SK-N-SH (cell line): ENCODE data around the gene ATP1A4. TPM values are rescaled to one million over a fixed set of nuclear protein-coding genes. Genes with fewer than 3 reads are reported as not detected.

Experiments
- CTCF ChIA-PET: fragments of 300-600, 350-600 bp; formaldehyde crosslinking; extraction: SDS; loops from one replicate; lab custom pipeline; 2021; lab: Yijun Ruan, JAX
- POLR2A ChIA-PET: fragments of 350-600 bp; sonication (Branson Sonifier 250); formaldehyde crosslinking; extraction: SDS; loops from one replicate; lab custom pipeline; 2020; ENCODE audit warnings: antibody characterized with exemption, inconsistent platforms; lab: Yijun Ruan, JAX
- DNase-seq: peaks from one replicate; pipeline ENCODE4 v3.0.0; 2012
- H2AFZ ChIP-seq: fragments of 200-600 bp; sonication (generic); 2 replicates; pipeline ENCODE4 v1.8.1; 2016; ENCODE audit warnings: antibody characterized with exemption, mild to moderate bottlenecking, low read depth
- H3F3A ChIP-seq: fragments of 200-600 bp; sonication (generic); replicated peaks from 2 replicates; pipeline ENCODE3; 2016; ENCODE audit warnings: antibody characterized with exemption, mild to moderate bottlenecking; ENCODE audit not compliant: insufficient read depth
- H3K27ac ChIP-seq, 2 experiments: fragments of 200-500 bp in 1 of 2; fragments of 200-600 bp in 1 of 2; sonication (Bioruptor generic) in 1 of 2; sonication (generic), shearing (Covaris generic) in 1 of 2; 2 replicates each; pipeline versions ENCODE4 v1.5.1 to v1.6.1; 2014 to 2016; ENCODE audit warnings: low read depth in 2 of 2, inconsistent platforms in 1 of 2, low read length in 1 of 2, mild to moderate bottlenecking in 1 of 2, mixed read lengths in 1 of 2
- H3K27me3 ChIP-seq: fragments of 200-600 bp; sonication (generic), shearing (Covaris generic); 2 replicates; pipeline ENCODE4 v1.6.1; 2016; ENCODE audit warnings: mixed run types; ENCODE audit not compliant: insufficient read depth
- H3K36me3 ChIP-seq, 2 experiments: fragments of 200-500 bp in 1 of 2; fragments of 200-600 bp in 1 of 2; sonication (Bioruptor generic) in 1 of 2; sonication (generic) in 1 of 2; replicated peaks in 1 of 2; 2 replicates each; pipeline versions ENCODE3 to v1.5.1; 2014 to 2016; ENCODE audit warnings: low read length in 1 of 2, mild to moderate bottlenecking in 1 of 2; ENCODE audit not compliant: insufficient read depth in 2 of 2, control insufficient read depth in 1 of 2
- H3K4me1 ChIP-seq, 2 experiments: fragments of 200-500 bp in 1 of 2; fragments of 200-600 bp in 1 of 2; sonication (Bioruptor generic) in 1 of 2; sonication (generic), shearing (Covaris generic) in 1 of 2; 2 replicates each; pipeline versions ENCODE4 v1.5.1 to v1.6.1; 2014 to 2016; ENCODE audit warnings: low read depth in 1 of 2, low read length in 1 of 2, mixed run types in 1 of 2; ENCODE audit not compliant: insufficient read depth in 2 of 2, control insufficient read depth in 1 of 2
- H3K4me2 ChIP-seq: fragments of 200-600 bp; sonication (generic), shearing (Covaris generic); 2 replicates; pipeline ENCODE4 v1.6.1; 2017; ENCODE audit warnings: mixed run types
- H3K4me3 ChIP-seq, 2 experiments: fragments of 200-500 bp in 1 of 2; fragments of 200-600 bp in 1 of 2; sonication (Bioruptor generic) in 1 of 2; sonication (generic), shearing (Covaris generic) in 1 of 2; 2 replicates each; pipeline versions ENCODE4 v1.5.1 to v1.8.1; 2014 to 2016; ENCODE audit warnings: low read depth in 2 of 2, inconsistent platforms in 1 of 2, low read length in 1 of 2, mild to moderate bottlenecking in 1 of 2, mixed read lengths in 1 of 2, moderate library complexity in 1 of 2
- H3K79me2 ChIP-seq: fragments of 200-600 bp; sonication (generic); 2 replicates; pipeline ENCODE4 v1.8.1; 2017; ENCODE audit warnings: mild to moderate bottlenecking; ENCODE audit not compliant: insufficient read depth
- H3K9ac ChIP-seq: fragments of 200-600 bp; sonication (generic); 2 replicates; pipeline ENCODE4 v1.6.1; 2017; ENCODE audit warnings: mixed run types
- H3K9me2 ChIP-seq: fragments of 200-600 bp; sonication (generic); 2 replicates; pipeline ENCODE4 v1.6.1; 2017; ENCODE audit warnings: mixed run types
- H3K9me3 ChIP-seq: fragments of 200-600 bp; sonication (generic); 2 replicates; pipeline ENCODE4 v1.6.1; 2017; ENCODE audit warnings: mixed run types, mild to moderate bottlenecking, moderate library complexity
- H4K20me1 ChIP-seq: fragments of 200-600 bp; sonication (generic); 2 replicates; pipeline ENCODE4 v1.6.1; 2017; ENCODE audit warnings: mild to moderate bottlenecking, mixed run types; ENCODE audit not compliant: insufficient read depth
- CHD2 ChIP-seq: fragments of 150-350 bp; IDR thresholded peaks from 2 replicates; pipeline ENCODE4 v1.6.1; 2018; ENCODE audit warnings: low read length; ENCODE audit not compliant: partially characterized antibody
- ELF1 ChIP-seq: IDR thresholded peaks from 2 replicates; pipeline ENCODE4 v1.4.0; 2012
- EP300 ChIP-seq, 2 experiments: IDR thresholded peaks; 2 replicates each; pipeline versions ENCODE4 v1.4.0 to v1.6.1; 2012; ENCODE audit warnings: borderline replicate concordance in 1 of 2, low read depth in 1 of 2, low read length in 1 of 2
- EZH2phosphoT487 ChIP-seq: fragments of 200-600 bp; sonication (generic); IDR thresholded peaks from 2 replicates; pipeline ENCODE4 v1.6.1; 2017; ENCODE audit warnings: low read depth, mixed run types, mild to moderate bottlenecking, antibody characterized with exemption, moderate library complexity, borderline replicate concordance
- FOXJ3 ChIP-seq: sonication (generic); formaldehyde crosslinking; IDR thresholded peaks from 2 replicates; pipeline ENCODE4 v1.5.1; 2020; ENCODE audit warnings: mild to moderate bottlenecking, missing genetic modification reagents
- GABPA ChIP-seq: IDR thresholded peaks from 2 replicates; pipeline ENCODE4 v1.4.0; 2012; ENCODE audit warnings: low read depth, mild to moderate bottlenecking
- GATA2 ChIP-seq: sonication (generic); formaldehyde crosslinking; IDR thresholded peaks from 2 replicates; pipeline ENCODE4 v1.5.0; 2020; ENCODE audit warnings: mild to moderate bottlenecking, missing genetic modification reagents
- NFIC ChIP-seq: IDR thresholded peaks from 2 replicates; pipeline ENCODE4 v1.4.0; 2012; ENCODE audit warnings: borderline replicate concordance
- RAD21 ChIP-seq: IDR thresholded peaks from 2 replicates; pipeline ENCODE4 v1.6.1; 2012; ENCODE audit warnings: mild to moderate bottlenecking, low read length
- REST ChIP-seq: IDR thresholded peaks from 2 replicates; pipeline ENCODE4 v1.6.1; 2012; ENCODE audit warnings: mild to moderate bottlenecking, low read depth, low read length, moderate library complexity
- RFX5 ChIP-seq: IDR thresholded peaks from 2 replicates; pipeline ENCODE4 v1.6.1; 2012; ENCODE audit warnings: mild to moderate bottlenecking, improper control_type of control experiment, low read length
- RXRA ChIP-seq: IDR thresholded peaks from 2 replicates; pipeline ENCODE4 v1.4.0; 2012; ENCODE audit warnings: low read depth, mild to moderate bottlenecking, borderline replicate concordance
- SIN3A ChIP-seq: IDR thresholded peaks from 2 replicates; pipeline ENCODE4 v1.6.1; 2012; ENCODE audit warnings: low read depth, mild to moderate bottlenecking, low read length, moderate library complexity, borderline replicate concordance
- USF2 ChIP-seq: fragments of 150-350 bp; IDR thresholded peaks from 2 replicates; pipeline ENCODE4 v1.6.1; 2017; ENCODE audit warnings: antibody characterized with exemption, low read length, low read depth, borderline replicate concordance
- WGBS: methylation state at CpG from one replicate; pipeline ENCODE4 v1.1.6; 2017; ENCODE audit warnings: low lambda C conversion rate; 5-methylcytosine and 5-hydroxymethylcytosine counted together
- polyA plus RNA-seq, 3 experiments: library from polyadenylated mRNA; depleted of rRNA; stranded (reverse); fragments of >200 nt; gene quantifications; 2 replicates each; pipeline ENCODE4 v1.2.3, GENCODE V29; 2012

Gene ATP1A4
- polyA plus RNA-seq, 1 of the 3 experiments (the other 2 are of a cell fraction), result not detected

GRCh38 chr1:160168609-160169369 lies 17.4 kb downstream of the ATP1A4 start:
- Histone ChIP-seq H3K27me3 (peaks cover 10% of the 10 kb centered on the region; the same call in 1 of the 2 replicates), H3K4me1 (no peaks in the 10 kb centered on the region), H3K4me3 (no peak overlapping the region), H3K4me2 (no peak overlapping the region), H4K20me1 (no peaks in the 10 kb centered on the region), H2AFZ (no peak overlapping the region), H3K79me2 (no peaks in the 10 kb centered on the region), H3K36me3 (no peaks in the 10 kb centered on the region), H3F3A (no peaks in the 10 kb centered on the region), H3K9me2 (no peaks in the 10 kb centered on the region), H3K9ac (no peak overlapping the region), H3K27ac (no peak overlapping the region), H3K9me3 (no peaks in the 10 kb centered on the region)
- POLR2A ChIA-PET, result no interaction called here
- DNase-seq, result no peak
- WGBS, result 84% methylated on average over 13 of the region's 13 CpGs
- TF ChIP-seq RAD21 (no peak), REST (no peak), ELF1 (no peak), GABPA (no peak), FOXJ3 (CRISPR knock-in tag) (no peak), SIN3A (no peak), GATA2 (no peak), EP300 (IDR thresholded peaks at IDR 0.05; ENCODE audit: borderline replicate concordance in 1 of 2, low read depth in 1 of 2, low read length in 1 of 2) (no peak), NFIC (no peak), CHD2 (no peak), RFX5 (no peak), RXRA (no peak), EZH2phosphoT487 (no peak), USF2 (no peak)
- TF ChIP-seq, all 33 proteins: peak for 0
- CTCF ChIA-PET, result interaction anchor here (1.3 to 1.4 kb wide), 2 partner anchors 83 kb away, joined by 4 read pairs; no protein-coding TSS in a partner anchor
